Adrenal gland (tissue), 5 donors: Measurements from ENCODE around the gene SLFNL1.

Source experiments
- POLR2A ChIP-seq, 2 donors: fragments of 450-650 bp; IDR thresholded peaks; one replicate each; pipeline ENCODE4 v1.6.1; 2017; ENCODE audit warnings: antibody characterized with exemption in 2 of 2, mild to moderate bottlenecking in 2 of 2, moderate library complexity in 1 of 2
- TF ChIP-seq, protein P1 (sequence below), 6 experiments: fragments of 450-650 bp in 4 of 6; fragments of 200-600 bp in 2 of 6; sonication (generic) in 1 of 6; IDR thresholded peaks; 1 replicate in 5 of 6; 2 replicates in 1 of 6; pipeline versions ENCODE4 v1.5.1 to v1.8.0; 2016 to 2021; ENCODE audit warnings: antibody characterized with exemption in 6 of 6, mild to moderate bottlenecking in 2 of 6, moderate library complexity in 1 of 6
- donor health status: DM: no; HTN: no; CAD: no.

DNA sequence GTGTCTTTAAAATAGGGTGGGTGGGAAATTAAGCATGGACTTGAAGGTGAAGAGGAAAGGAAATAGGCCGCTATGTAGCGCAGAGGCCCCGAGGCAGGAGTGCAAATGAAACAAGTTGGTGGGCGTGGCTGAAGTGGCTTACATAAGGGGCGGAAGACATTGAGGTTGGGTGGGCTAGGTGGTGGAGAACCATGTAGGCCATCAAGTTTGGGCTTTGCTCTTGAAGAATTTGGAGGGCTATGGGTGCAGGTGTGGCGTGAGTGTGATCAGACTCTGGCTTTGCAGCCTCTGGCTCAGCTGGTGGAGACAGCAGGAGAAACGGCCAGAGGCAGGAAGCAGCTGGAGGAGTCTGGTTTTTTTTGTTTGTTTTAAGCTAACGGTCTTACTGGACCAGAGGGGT, 6.7 kb downstream of the SLFNL1 start:
- TF ChIP-seq, protein P1, sequence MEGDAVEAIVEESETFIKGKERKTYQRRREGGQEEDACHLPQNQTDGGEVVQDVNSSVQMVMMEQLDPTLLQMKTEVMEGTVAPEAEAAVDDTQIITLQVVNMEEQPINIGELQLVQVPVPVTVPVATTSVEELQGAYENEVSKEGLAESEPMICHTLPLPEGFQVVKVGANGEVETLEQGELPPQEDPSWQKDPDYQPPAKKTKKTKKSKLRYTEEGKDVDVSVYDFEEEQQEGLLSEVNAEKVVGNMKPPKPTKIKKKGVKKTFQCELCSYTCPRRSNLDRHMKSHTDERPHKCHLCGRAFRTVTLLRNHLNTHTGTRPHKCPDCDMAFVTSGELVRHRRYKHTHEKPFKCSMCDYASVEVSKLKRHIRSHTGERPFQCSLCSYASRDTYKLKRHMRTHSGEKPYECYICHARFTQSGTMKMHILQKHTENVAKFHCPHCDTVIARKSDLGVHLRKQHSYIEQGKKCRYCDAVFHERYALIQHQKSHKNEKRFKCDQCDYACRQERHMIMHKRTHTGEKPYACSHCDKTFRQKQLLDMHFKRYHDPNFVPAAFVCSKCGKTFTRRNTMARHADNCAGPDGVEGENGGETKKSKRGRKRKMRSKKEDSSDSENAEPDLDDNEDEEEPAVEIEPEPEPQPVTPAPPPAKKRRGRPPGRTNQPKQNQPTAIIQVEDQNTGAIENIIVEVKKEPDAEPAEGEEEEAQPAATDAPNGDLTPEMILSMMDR (IDR thresholded peaks at IDR 0.05): no peak
- TF ChIP-seq POLR2A (IDR thresholded peaks at IDR 0.05): no peak
